GM10248 (cell line): ENCODE measurements around the gene GIGYF2.

Experiments used
- CTCF ChIA-PET: fragments of 300-600 bp; sonication (Branson Sonifier 250); formaldehyde crosslinking; extraction: SDS; loops from one replicate; lab custom pipeline; 2021; ENCODE audit warnings: antibody characterized with exemption; lab: Yijun Ruan, JAX
- POLR2A ChIA-PET: fragments of 350-650 bp; sonication (Branson Sonifier 250); formaldehyde crosslinking; extraction: SDS; loops from one replicate; lab custom pipeline; 2020; ENCODE audit warnings: antibody characterized with exemption; lab: Yijun Ruan, JAX
- DNase-seq: peaks from one replicate; pipeline ENCODE4 v3.0.0; 2012; ENCODE audit errors: extremely low spot score
- CTCF ChIP-seq: IDR thresholded peaks from 2 replicates; pipeline ENCODE4 v1.5.1; 2012; ENCODE audit warnings: mild to moderate bottlenecking, low read depth; ENCODE audit errors: extremely low read depth, missing control alignments, control extremely low read depth

GIGYF2 gene

GRCh38 chr2:232802091-232802490 lies 105.0 kb downstream of the GIGYF2 start:
- ChIA-PET POLR2A (no interaction called here), CTCF (no interaction called here)
- no peak for DNase-seq
- no peak for TF ChIP-seq CTCF

GRCh38 chr2:232809349-232810124 lies 112.4 kb downstream of the GIGYF2 start:
- TF ChIP-seq CTCF: no peak
- POLR2A ChIA-PET: interaction anchor here (0.6 kb wide), 1 partner anchor 24 kb away, joined by 5 read pairs; no protein-coding TSS in a partner anchor
- DNase-seq: no peak
- CTCF ChIA-PET: interaction anchor here (0.8 to 2.5 kb wide), 9 partner anchors 10 to 445 kb away, joined by 3 to 14 read pairs (median 4); no protein-coding TSS in a partner anchor

GRCh38 chr2:232810444-232810843 lies 113.3 kb downstream of the GIGYF2 start:
- DNase-seq: no peak
- no peak for TF ChIP-seq CTCF
- POLR2A ChIA-PET: no interaction called here
- CTCF ChIA-PET: interaction anchor here (1.0 to 2.5 kb wide), 7 partner anchors 9 to 444 kb away, joined by 3 to 14 read pairs (median 4); no protein-coding TSS in a partner anchor

- CTCF ChIA-PET: interaction anchor here (0.8 to 1.7 kb wide), 6 partner anchors 17 to 625 kb away, joined by 3 to 4 read pairs (median 3); no protein-coding TSS in a partner anchor
Observed at GRCh38 chr2:232815569-232815968, 118.4 kb downstream of the GIGYF2 start.

GRCh38 chr2:232816657-232817056 lies 119.5 kb downstream of the GIGYF2 start:
- ChIA-PET POLR2A (no interaction called here), CTCF (interaction anchor here (1.0 to 1.7 kb wide), 4 partner anchors 16 to 624 kb away, joined by 3 to 4 read pairs (median 3); no protein-coding TSS in a partner anchor)
- no peak for TF ChIP-seq CTCF
- no peak for DNase-seq

More at GRCh38 chr2:232815569-232815968, 118.4 kb downstream of the GIGYF2 start:
- TF ChIP-seq CTCF: no peak
- POLR2A ChIA-PET: no interaction called here
- DNase-seq: no peak

- no peak for DNase-seq
- ChIA-PET POLR2A (no interaction called here), CTCF (interaction anchor here (1.8 to 1.9 kb wide), 2 partner anchors 11 to 15 kb away, joined by 5 to 9 read pairs; no protein-coding TSS in a partner anchor)
- TF ChIP-seq CTCF: no peak
Observed at GRCh38 chr2:232817756-232818155, 120.6 kb downstream of the GIGYF2 start.
